ENCODE measurements around the gene EVX1.

EVX1 gene

DNA sequence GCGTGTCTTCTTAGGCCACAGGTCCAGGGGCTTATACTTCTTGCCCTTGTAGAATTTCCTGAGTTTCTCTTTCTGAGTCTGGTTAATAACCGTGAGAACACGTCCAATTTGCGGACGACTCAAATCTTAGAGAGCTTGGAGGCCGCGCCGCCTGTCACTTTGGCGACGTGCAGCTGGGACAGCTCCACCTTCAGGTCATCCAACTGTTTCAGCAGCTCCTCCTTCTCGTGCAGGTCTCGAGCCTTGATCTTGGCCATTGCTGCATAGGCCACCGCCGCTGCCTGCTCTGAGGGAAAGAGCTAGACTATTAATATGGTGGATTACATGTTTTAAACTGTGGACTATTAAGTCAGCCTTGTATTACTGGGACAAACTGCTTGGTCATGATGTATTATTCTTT is 26.9 kb downstream of the EVX1 start:
- H3K9me3 ChIP-seq (ENCODE audit: control insufficient read depth, low read length), result no peaks in the 10 kb centered on the region
- no peak overlapping the region for H3K9ac ChIP-seq
- H3K4me2 ChIP-seq (ENCODE audit: low read length), result no peak overlapping the region
- no peaks in the 10 kb centered on the region for H3K27me3 ChIP-seq (ENCODE audit: control insufficient read depth, insufficient read depth, low read length)
- no peaks in the 10 kb centered on the region for H3K79me2 ChIP-seq
- no peak overlapping the region for H2AFZ ChIP-seq
- H3K27ac ChIP-seq, result no peak overlapping the region
- TF ChIP-seq, protein P1, sequence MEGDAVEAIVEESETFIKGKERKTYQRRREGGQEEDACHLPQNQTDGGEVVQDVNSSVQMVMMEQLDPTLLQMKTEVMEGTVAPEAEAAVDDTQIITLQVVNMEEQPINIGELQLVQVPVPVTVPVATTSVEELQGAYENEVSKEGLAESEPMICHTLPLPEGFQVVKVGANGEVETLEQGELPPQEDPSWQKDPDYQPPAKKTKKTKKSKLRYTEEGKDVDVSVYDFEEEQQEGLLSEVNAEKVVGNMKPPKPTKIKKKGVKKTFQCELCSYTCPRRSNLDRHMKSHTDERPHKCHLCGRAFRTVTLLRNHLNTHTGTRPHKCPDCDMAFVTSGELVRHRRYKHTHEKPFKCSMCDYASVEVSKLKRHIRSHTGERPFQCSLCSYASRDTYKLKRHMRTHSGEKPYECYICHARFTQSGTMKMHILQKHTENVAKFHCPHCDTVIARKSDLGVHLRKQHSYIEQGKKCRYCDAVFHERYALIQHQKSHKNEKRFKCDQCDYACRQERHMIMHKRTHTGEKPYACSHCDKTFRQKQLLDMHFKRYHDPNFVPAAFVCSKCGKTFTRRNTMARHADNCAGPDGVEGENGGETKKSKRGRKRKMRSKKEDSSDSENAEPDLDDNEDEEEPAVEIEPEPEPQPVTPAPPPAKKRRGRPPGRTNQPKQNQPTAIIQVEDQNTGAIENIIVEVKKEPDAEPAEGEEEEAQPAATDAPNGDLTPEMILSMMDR (IDR thresholded peaks at IDR 0.05), result no peak
- H3K4me1 ChIP-seq, result no peaks in the 10 kb centered on the region
- no peaks in the 10 kb centered on the region for H3K36me3 ChIP-seq (ENCODE audit: control insufficient read depth, insufficient read depth, low read length)
- no peak overlapping the region for H3K4me3 ChIP-seq (ENCODE audit: low read depth, low read length)

DNA sequence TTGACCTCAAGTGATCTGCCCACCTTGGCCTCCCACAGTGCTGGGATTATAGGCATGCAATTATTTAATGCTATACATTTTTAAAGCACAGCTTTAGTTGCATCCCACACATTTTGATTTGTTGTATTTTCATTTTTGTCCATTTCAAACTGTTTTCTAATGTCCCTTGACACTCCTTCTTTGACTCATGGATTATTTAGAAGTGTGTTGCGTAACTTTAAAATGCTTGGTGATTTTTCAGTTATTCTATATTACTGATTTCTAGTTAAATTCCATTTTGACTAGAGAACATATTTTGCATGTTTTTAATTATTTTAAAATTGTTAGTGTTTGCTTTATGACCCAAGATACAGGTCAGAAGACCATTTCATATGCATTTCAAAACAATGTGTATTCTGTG is 28.8 kb downstream of the EVX1 start:
- TF ChIP-seq, protein P1 (IDR thresholded peaks at IDR 0.05), result no peak
- Histone ChIP-seq H3K4me1 (no peaks in the 10 kb centered on the region), H3K36me3 (ENCODE audit: control insufficient read depth, insufficient read depth, low read length) (no peaks in the 10 kb centered on the region), H3K27me3 (ENCODE audit: control insufficient read depth, insufficient read depth, low read length) (no peaks in the 10 kb centered on the region), H3K4me2 (ENCODE audit: low read length) (no peak overlapping the region), H3K27ac (no peak overlapping the region), H3K9me3 (ENCODE audit: control insufficient read depth, low read length) (no peaks in the 10 kb centered on the region), H2AFZ (no peak overlapping the region), H3K9ac (no peak overlapping the region), H3K79me2 (no peaks in the 10 kb centered on the region), H3K4me3 (ENCODE audit: low read depth, low read length) (no peak overlapping the region)

DNA sequence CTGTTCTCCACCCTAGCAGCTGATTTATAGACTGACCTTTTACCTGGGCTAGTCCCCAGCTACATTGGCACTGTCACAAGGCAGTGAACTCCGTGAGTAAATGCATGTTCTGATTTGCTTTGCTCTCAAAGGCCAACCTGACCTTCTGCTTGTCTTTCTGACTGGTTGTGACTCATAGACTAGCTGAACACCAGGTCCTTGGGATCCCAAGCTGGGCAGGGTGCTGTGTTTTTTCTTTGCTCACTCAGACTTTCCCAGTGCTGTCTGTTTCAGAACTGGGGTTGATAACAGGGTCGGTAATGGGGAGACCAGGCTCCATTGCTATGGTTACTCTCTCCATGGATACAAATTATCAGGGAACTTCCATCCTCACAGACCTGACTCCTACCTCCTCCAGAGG is 35.0 kb downstream of the EVX1 start:
- Histone ChIP-seq H3K4me1 (no peaks in the 10 kb centered on the region), H3K9me3 (ENCODE audit: control insufficient read depth, low read length) (no peaks in the 10 kb centered on the region), H3K4me2 (ENCODE audit: low read length) (no peak overlapping the region), H3K4me3 (ENCODE audit: low read depth, low read length) (no peak overlapping the region), H3K79me2 (no peaks in the 10 kb centered on the region), H2AFZ (no peak overlapping the region), H3K27ac (no peak overlapping the region), H3K27me3 (ENCODE audit: control insufficient read depth, insufficient read depth, low read length) (no peaks in the 10 kb centered on the region), H3K36me3 (ENCODE audit: control insufficient read depth, insufficient read depth, low read length) (no peaks in the 10 kb centered on the region), H3K9ac (no peak overlapping the region)
- TF ChIP-seq, protein P1 (IDR thresholded peaks at IDR 0.05), result no peak

GRCh38 chr7:27283558-27283957 is 41.0 kb downstream of the EVX1 start:
- Histone ChIP-seq H3K79me2 (no peaks in the 10 kb centered on the region), H2AFZ (no peak overlapping the region), H3K27me3 (ENCODE audit: control insufficient read depth, insufficient read depth, low read length) (no peaks in the 10 kb centered on the region), H3K4me2 (ENCODE audit: low read length) (no peak overlapping the region), H3K4me3 (ENCODE audit: low read depth, low read length) (no peak overlapping the region), H3K4me1 (no peaks in the 10 kb centered on the region), H3K27ac (no peak overlapping the region), H3K36me3 (ENCODE audit: control insufficient read depth, insufficient read depth, low read length) (no peaks in the 10 kb centered on the region), H3K9me3 (ENCODE audit: control insufficient read depth, low read length) (no peaks in the 10 kb centered on the region), H3K9ac (no peak overlapping the region)
- TF ChIP-seq, protein P1 (IDR thresholded peaks at IDR 0.05), result no peak

GRCh38 chr7:27295236-27295635 is 52.6 kb downstream of the EVX1 start:
- Histone ChIP-seq H3K4me2 (ENCODE audit: low read length) (no peak overlapping the region), H3K9me3 (ENCODE audit: control insufficient read depth, low read length) (no peaks in the 10 kb centered on the region), H3K36me3 (ENCODE audit: control insufficient read depth, insufficient read depth, low read length) (no peaks in the 10 kb centered on the region), H3K27ac (no peak overlapping the region), H2AFZ (no peak overlapping the region), H3K9ac (no peak overlapping the region), H3K4me3 (ENCODE audit: low read depth, low read length) (no peak overlapping the region), H3K27me3 (ENCODE audit: control insufficient read depth, insufficient read depth, low read length) (no peaks in the 10 kb centered on the region), H3K79me2 (no peaks in the 10 kb centered on the region), H3K4me1 (no peaks in the 10 kb centered on the region)
- TF ChIP-seq, protein P1 (IDR thresholded peaks at IDR 0.05), result no peak
